ENCODE data around the gene ARVCF.

The ARVCF gene

DNA sequence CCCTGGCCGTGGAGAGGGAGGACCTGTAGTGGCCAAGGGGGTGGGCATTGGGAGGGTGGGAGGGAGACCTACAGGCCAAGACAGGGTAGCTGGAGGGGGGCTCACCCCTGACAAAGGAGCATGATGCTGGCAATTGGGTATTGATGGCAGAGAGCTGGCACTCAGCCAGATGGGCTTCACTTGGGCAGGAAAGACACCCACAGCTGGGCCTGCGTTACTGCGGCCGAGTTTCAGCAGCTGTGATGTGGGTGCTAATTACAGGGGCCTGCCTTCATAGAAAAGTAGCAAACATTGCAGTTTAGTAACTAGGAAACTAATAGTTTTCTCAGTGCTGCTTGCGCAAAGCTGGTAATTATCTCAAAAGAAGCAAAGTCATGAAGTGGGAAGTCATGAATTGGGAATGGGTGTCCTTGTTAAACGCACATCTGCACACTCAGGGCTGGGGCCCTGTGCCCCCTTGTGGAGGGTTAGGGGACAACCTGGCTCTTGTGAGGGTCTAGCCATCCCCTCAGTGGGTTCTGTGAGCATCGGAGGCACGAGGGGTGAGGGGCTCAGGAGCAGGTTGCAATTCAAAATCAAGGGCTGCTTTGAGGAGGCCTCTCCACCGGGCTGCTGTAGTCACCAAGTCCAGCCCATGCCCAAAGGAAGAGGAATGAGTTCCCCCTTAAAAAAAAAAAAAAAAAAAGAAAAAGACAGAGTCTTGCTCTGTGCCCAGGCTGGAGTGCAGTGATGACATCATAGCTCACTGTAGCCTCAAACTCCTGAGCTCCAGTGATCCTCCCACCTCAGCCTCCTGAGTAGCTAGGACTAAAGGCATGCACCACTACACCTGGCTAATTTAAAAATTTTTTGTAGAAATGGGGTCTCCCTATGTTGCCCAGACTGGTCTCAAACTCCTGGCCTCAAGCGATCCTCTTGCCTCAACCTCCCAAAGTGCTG lies 50.6 kb downstream of the ARVCF start:
- Mint-ChIP-seq H3K27ac (peak overlapping the region in 1 of 3 experiments; percentile 56), H3K27me3 (ENCODE audit: low read depth) (peaks cover 3% of the 10 kb centered on the region), H3K36me3 (ENCODE audit: low read depth) (peaks cover 14% of the 10 kb centered on the region), H3K4me3 (no peak overlapping the region), H3K4me1 (peaks cover 22% of the 10 kb centered on the region), H3K9me3 (no peaks in the 10 kb centered on the region)
- TF ChIP-seq, protein P1, sequence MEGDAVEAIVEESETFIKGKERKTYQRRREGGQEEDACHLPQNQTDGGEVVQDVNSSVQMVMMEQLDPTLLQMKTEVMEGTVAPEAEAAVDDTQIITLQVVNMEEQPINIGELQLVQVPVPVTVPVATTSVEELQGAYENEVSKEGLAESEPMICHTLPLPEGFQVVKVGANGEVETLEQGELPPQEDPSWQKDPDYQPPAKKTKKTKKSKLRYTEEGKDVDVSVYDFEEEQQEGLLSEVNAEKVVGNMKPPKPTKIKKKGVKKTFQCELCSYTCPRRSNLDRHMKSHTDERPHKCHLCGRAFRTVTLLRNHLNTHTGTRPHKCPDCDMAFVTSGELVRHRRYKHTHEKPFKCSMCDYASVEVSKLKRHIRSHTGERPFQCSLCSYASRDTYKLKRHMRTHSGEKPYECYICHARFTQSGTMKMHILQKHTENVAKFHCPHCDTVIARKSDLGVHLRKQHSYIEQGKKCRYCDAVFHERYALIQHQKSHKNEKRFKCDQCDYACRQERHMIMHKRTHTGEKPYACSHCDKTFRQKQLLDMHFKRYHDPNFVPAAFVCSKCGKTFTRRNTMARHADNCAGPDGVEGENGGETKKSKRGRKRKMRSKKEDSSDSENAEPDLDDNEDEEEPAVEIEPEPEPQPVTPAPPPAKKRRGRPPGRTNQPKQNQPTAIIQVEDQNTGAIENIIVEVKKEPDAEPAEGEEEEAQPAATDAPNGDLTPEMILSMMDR (IDR thresholded peaks at IDR 0.05; ENCODE audit: unreplicated experiment in 3 of 3): peak in 1 of 3 experiments; percentile 19

DNA sequence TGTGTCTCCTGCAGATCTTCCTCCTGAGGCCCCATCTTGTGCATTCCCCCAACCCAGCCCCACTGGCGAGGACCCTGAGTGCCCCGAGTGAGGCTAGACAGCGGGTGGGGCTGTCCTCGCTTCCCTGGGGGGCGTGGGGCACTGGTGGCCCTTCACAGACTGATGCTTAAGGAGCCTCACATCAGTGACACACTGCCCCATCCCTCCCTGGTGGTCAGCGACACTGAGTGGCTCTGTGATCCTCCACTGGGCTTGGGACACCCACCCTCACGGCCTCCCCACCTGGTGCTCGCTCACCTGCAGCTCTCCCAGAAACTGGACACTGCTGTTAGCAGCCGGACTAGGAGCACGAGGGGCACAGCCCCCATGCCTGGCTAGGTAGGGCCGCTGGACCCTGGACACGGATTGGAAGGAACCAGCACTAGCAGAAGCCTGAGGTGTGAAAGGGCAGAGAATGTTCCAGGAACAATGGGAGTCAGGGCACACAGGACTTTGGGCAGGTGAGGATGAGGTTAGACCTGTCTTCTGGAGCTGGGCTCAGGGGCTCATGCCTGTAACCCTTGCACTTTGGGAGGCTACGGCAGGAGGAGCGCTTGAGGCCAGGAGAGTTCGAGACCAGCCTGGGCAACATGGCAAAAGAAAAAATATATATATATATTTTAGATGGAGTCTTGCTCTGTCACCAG lies 51.8 kb downstream of the ARVCF start:
- Mint-ChIP-seq H3K4me3 (no peak overlapping the region), H3K27me3 (ENCODE audit: low read depth) (peaks cover 3% of the 10 kb centered on the region), H3K9me3 (no peaks in the 10 kb centered on the region), H3K27ac (peak overlapping the region in 1 of 3 experiments; percentile 44), H3K4me1 (peaks cover 31% of the 10 kb centered on the region), H3K36me3 (ENCODE audit: low read depth) (peaks cover 9% of the 10 kb centered on the region)
- TF ChIP-seq, protein P1 (IDR thresholded peaks at IDR 0.05; ENCODE audit: unreplicated experiment in 3 of 3): no peak

DNA sequence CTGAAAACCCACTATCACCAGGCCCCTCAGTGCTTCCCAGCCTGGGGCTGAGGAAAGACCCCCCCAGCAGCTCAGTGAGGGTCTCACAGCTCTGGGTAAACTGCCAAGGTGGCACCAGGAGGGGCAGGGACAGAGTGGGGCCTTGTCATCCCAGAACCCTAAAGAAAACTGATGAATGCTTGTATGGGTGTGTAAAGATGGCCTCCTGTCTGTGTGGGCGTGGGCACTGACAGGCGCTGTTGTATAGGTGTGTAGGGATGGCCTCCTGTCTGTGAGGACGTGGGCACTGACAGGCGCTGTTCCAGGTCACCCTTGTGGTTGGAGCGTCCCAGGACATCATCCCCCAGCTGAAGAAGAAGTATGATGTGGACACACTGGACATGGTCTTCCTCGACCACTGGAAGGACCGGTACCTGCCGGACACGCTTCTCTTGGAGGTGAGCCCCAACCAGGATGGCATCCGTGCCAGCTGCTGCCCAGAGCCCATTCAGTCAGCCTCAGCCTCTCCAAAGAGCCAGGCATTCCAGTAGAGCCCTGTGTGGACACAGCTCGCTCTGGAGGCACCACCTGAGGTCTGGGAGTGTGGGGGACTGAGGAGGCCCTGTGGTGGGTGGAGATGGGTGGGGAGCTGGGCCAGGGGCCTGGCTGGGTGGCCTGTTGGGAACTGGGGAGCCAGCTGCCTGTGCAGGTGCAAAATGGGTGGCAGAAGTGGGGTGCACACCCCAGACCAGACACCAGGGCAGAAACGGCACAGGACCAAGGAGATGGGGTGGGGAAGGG lies 52.6 kb downstream of the ARVCF start:
- Mint-ChIP-seq H3K36me3 (ENCODE audit: low read depth) (peaks cover 9% of the 10 kb centered on the region), H3K27me3 (ENCODE audit: low read depth) (peaks cover 3% of the 10 kb centered on the region), H3K9me3 (no peaks in the 10 kb centered on the region), H3K4me1 (peaks cover 35% of the 10 kb centered on the region), H3K4me3 (no peak overlapping the region), H3K27ac (no peak overlapping the region)
- TF ChIP-seq, protein P1 (IDR thresholded peaks at IDR 0.05; ENCODE audit: unreplicated experiment in 3 of 3): no peak

DNA sequence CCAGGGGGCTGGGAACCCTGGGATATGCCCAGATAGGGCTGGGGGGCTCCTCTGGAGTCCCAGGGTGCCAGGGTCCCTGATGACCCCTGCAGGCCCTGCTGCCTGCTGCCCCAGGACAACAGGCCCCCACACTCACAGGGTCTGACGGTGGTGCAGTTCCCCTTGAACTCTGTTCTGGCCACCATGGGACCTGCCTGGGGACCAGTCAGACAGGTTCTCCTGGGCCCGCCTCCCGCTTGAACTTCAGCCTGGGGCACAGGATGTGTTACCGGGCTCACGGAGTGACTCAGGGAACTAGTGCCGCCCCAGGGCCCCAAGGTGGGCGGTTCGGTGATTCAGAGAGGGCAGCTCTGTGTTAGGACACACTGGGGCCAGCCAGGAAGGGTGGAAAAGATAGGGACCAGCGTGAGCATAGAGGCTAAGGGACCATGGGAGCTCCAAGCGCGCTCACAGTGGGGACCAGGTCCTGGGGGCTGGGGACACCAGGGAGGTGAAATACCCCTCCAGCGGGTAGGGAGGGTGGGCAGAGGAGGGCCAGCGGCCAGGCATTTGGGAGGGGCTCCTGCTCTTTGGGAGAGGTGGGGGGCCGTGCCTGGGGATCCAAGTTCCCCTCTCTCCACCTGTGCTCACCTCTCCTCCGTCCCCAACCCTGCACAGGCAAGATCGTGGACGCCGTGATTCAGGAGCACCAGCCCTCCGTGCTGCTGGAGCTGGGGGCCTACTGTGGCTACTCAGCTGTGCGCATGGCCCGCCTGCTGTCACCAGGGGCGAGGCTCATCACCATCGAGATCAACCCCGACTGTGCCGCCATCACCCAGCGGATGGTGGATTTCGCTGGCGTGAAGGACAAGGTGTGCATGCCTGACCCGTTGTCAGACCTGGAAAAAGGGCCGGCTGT lies 53.5 kb downstream of the ARVCF start:
- H3K27me3 Mint-ChIP-seq (ENCODE audit: low read depth): peaks cover 3% of the 10 kb centered on the region
- H3K27ac Mint-ChIP-seq: peak overlapping the region in 2 of 3 experiments; percentile 78 to 97
- peak overlapping the region in 1 of 3 experiments; percentile 63 for H3K4me3 Mint-ChIP-seq
- peaks cover 6% of the 10 kb centered on the region for H3K36me3 Mint-ChIP-seq (ENCODE audit: low read depth)
- H3K9me3 Mint-ChIP-seq: no peaks in the 10 kb centered on the region
- peaks cover 41% of the 10 kb centered on the region for H3K4me1 Mint-ChIP-seq
- TF ChIP-seq, protein P1 (IDR thresholded peaks at IDR 0.05; ENCODE audit: unreplicated experiment in 3 of 3): no peak

All from nephron (organoid).